AG20443 (cell line): ENCODE data around the gene ROR1.
A peak's percentile ranks its signal among the peaks of the same experiment; 100 is the strongest.
"Not testable (repeated sequence)": the region's sequence is repeated elsewhere in the genome, so short reads cannot be mapped to it uniquely, and the experiment has no call there.

Experiments
- DNase-seq: peaks from one replicate; pipeline ENCODE4 v3.0.0; 2012; ENCODE audit warnings: low spot score, mixed read lengths

The ROR1 gene

GRCh38 chr1:63758791-63759190 is 15.0 kb upstream of the ROR1 start:
- DNase-seq: no peak

GRCh38 chr1:63759778-63760177 is 14.0 kb upstream of the ROR1 start:
- no peak for DNase-seq

GRCh38 chr1:63770381-63770780 is 3.4 kb upstream of the ROR1 start:
- no peak for DNase-seq

- no peak for DNase-seq
Measured at GRCh38 chr1:63772201-63772600, 1.6 kb upstream of the ROR1 start.

- no peak for DNase-seq
Measured at GRCh38 chr1:63772876-63773275, 941 bp upstream of the ROR1 start.

- no peak for DNase-seq
Measured at GRCh38 chr1:63773496-63773814, 362 bp upstream of the ROR1 start.

DNA sequence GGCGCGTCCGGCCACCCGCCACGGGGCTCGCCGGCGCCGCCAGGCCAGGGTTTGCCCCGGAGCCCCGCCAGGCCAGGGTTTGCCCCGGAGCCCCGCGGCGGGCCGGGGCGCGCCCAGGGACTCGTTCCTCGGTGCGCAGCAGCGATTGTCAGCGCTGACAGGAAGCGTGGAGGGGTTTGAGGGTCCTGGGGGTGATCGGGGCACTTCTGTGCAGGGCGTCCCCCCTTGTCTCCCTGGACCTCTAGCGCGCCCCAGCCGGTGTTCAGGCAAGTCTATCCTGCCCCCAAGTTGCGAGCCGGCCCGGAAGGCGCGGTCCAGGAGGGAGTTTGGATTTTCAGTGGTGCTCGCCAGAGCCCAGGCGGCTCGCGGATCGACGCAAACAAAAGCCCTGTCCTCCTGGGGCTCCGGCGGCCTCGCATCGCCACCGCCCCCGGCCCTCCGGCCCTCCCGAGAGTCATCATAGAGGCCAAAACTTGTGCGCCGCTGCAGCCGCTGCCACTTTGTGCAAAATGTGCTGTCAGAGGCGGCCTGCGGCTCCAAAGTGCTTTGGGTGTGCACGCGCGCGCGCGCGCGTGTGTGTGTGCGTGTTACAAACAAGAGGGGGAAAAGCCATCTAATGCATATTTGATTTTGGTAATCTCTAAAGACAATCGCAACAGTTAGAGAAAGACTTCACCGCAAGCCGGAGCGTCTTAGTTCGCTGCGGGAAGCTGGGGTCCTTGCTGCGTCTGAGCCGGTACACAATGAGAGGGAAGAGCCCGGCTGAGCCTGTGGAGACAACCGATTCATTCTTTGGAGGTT is 1.0 kb downstream of the ROR1 start:
- peak; percentile 70 for DNase-seq

- DNase-seq: no peak
Measured at GRCh38 chr1:63775418-63776127, 1.8 kb downstream of the ROR1 start.

DNA sequence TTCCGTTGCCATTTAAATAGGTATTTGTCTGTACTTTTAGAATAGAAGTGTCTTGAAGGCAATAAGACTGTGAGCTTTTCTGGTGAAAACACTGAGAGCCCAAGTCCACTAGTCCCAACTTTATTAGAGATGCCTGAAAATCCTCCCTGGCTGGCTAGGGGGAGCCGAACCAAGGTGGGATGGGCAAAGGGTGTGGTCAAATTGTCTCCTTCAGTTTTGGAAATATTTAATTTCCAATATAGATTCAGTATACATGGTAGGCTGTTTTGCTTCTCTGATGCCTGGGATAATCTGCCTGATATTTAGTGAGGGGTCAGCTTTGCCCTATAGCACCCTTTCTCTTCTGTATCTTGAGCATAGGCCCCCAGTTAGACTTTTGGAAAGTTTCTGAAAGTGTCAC is 3.5 kb downstream of the ROR1 start:
- no peak for DNase-seq

DNA sequence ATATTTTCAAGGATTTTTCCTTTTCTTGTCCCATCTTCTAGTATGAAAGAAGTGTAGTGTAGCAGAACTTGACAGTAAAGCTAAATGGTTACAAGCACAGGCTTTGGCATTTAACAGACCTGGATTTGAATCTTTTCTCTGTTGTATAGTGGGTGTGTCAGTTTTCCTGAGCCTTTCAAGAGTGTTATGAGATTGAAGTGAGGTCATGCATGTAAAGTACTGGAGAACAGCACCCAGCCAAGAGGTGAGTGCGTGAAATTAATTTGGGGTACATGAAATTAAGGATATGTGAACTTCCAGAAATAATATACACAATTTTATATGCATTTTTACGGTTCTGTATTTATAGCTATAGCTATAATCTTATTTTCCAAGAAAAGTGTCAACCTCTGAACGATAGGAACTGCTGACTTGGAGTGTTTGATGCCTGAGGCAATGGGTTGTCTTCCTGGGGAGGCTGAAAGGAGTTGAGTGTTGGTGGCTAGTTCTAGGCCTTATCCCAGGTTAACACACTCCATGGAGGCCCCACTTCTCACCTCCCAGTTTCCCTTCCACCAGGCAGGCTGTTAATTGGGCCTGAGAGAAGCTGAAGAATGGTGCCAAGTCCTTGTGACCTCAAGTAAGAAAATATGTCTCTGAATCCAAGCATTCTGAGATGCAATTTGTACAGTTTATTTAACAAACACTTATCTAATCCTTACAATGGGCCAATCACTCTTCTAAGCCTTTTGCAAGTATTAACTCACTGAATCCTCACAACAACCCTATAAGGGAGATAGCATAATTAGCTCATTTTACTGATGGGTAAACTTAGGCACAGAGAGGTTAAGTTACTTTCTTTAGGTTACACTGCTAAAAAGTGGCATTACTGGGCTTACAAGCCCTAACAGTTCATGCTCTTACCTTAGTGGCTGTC is 4.4 kb downstream of the ROR1 start:
- DNase-seq: no peak

GRCh38 chr1:63779338-63780211 is 5.8 kb downstream of the ROR1 start:
- no peak for DNase-seq

DNA sequence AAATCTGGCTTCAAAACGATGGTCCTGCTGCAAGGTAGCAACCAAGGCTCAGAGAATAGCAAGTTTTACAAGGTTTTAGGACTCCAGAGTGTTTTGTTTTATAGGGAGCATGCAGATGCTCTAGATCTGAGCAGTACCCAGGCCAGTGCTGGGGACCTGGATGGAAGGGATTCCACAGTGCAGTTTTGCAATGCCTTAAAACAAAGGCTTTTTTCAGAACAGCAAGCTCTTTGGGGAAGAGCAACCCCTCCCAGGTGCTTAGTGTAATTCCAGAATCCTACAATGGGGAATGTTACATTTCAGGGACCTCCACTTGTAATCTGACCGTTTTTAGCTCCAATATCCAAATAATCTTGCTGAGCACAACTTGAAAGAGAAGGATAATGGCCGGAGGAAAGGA is 6.7 kb downstream of the ROR1 start:
- DNase-seq: no peak

DNA sequence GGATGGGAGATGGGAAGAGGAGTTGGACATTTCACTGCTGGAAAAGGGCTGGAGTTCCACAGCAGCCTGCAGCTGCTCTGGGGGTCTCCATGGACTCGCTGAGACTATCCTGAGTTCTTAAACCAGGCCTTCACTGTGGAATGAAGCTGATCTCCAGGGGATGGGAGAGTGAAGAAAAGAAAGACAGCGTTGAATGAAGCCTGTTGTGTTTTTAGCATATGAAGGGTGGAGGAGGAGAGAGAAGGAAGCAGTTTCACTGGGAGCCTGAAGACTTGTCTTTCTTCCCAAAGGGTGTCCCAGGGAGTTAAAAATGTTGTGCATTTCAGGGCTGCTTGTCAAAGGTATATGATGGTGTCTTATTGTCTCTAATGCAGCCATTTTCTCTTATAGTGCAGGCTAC is 9.2 kb downstream of the ROR1 start:
- no peak for DNase-seq

GRCh38 chr1:63784083-63784482 is 10.3 kb downstream of the ROR1 start:
- no peak for DNase-seq

DNA sequence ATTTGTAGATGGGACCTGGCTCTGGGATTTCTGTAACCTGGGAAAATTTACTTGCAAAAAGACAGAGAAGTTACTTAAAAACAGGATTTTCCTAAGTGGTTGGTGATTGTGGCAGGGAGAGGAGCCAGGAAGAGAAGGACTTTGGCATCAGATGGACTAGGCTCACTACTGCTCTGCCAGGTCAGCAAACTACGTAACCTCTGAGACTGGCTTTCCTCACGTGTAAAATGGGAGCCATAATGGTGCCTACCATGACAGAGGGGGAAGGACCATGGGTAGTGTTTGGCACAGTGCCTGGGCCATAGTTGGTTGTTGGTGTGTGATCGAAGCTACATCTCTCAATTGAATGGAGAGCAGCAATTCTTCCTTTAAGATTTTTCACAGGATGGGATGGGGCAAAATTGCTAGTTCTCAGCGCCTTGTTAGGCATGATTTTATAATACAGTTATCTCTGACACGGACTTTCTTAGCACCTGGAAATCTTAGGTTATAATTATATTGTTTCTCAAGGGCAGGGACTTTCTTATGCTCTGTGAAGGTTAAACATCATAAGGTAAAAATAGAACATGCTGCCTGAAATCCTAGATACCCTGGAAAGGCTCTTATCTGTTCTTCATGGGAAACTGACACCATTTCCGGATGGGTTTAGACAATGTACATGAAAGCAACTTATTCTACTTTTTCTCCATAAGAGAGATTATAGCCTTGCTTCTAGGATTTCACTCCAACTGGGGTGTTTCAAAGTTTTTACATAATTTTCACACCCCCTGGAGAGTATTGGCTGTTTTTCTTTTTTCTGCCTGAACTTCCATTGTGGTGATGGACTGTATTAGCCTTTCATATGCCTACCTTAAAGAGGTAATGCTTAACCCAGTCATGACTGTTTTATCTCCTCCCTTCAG is 10.9 kb downstream of the ROR1 start:
- no peak for DNase-seq

GRCh38 chr1:63787270-63787669 is 13.5 kb downstream of the ROR1 start:
- DNase-seq: not testable (repeated sequence)

DNA sequence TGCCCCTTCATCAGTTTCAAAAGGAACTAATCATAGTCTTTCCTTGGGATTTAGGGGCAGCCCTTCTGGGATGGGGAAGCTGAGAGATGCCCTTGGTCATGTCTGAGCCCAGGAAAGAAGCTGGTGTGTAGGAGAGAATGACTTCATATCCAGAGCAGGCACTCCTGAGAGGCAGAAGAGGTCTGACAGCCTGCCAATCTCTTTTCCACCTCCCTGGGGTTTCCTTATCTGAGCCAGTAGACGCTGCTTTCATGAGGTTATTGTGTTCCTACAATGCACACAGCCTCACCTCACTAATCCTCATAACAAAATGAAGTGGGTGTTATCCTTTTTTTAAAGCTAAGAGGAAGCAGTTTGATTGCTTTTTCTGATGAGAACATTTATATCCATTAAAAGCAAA is 14.1 kb downstream of the ROR1 start:
- DNase-seq: no peak

GRCh38 chr1:63789856-63790605 is 16.2 kb downstream of the ROR1 start:
- no peak for DNase-seq

- no peak for DNase-seq
Measured at GRCh38 chr1:63790989-63791388, 17.2 kb downstream of the ROR1 start.

DNA sequence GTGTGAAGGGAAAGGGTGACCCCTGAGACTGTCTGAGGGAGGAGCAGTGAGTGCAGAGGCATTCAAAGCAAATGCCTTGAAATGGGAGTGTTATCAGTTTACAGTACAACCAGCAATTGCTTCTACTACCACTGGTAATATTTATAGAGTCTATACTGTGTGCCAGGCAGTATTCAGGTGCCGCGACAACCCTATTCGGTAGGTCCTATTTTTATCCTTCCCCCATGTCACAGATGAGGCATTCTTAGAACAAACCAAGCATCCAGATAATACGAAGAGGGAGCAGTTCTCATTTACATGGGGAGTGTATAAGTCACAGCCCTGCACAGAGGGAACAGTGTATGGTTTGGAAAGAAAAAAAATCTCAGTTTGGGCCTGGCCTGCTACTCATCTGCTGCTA is 18.3 kb downstream of the ROR1 start:
- no peak for DNase-seq
